ENCODE measurements around the gene MSX1. TPM values are rescaled to one million over a fixed set of nuclear protein-coding genes. Genes with fewer than 3 reads are reported as not detected.
A peak's percentile ranks its signal among the peaks of the same experiment; 100 is the strongest.

Gene MSX1
- total RNA-seq, 1 donor from 2014 or later: 2.9 TPM

GRCh38 chr4:4875611-4876010 is 16.1 kb downstream of the MSX1 start:
- Mint-ChIP-seq H3K27ac (no peak overlapping the region), H3K4me1 (ENCODE audit: low read depth) (no peaks in the 10 kb centered on the region), H3K9me3 (ENCODE audit: low read depth) (no peaks in the 10 kb centered on the region), H3K4me3 (ENCODE audit: low read depth) (no peak overlapping the region), H3K27me3 (peaks cover 82% of the 10 kb centered on the region), H3K36me3 (ENCODE audit: insufficient read depth) (no peaks in the 10 kb centered on the region)
- DNase-seq (ENCODE audit: low spot score, unreplicated experiment): no peak
- TF ChIP-seq, protein P1, sequence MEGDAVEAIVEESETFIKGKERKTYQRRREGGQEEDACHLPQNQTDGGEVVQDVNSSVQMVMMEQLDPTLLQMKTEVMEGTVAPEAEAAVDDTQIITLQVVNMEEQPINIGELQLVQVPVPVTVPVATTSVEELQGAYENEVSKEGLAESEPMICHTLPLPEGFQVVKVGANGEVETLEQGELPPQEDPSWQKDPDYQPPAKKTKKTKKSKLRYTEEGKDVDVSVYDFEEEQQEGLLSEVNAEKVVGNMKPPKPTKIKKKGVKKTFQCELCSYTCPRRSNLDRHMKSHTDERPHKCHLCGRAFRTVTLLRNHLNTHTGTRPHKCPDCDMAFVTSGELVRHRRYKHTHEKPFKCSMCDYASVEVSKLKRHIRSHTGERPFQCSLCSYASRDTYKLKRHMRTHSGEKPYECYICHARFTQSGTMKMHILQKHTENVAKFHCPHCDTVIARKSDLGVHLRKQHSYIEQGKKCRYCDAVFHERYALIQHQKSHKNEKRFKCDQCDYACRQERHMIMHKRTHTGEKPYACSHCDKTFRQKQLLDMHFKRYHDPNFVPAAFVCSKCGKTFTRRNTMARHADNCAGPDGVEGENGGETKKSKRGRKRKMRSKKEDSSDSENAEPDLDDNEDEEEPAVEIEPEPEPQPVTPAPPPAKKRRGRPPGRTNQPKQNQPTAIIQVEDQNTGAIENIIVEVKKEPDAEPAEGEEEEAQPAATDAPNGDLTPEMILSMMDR (IDR thresholded peaks at IDR 0.05; ENCODE audit: unreplicated experiment): no peak

- H3K4me3 Mint-ChIP-seq (ENCODE audit: low read depth): no peak overlapping the region
- H3K9me3 Mint-ChIP-seq (ENCODE audit: low read depth): no peaks in the 10 kb centered on the region
- H3K27ac Mint-ChIP-seq: no peak overlapping the region
- TF ChIP-seq, protein P1 (IDR thresholded peaks at IDR 0.05; ENCODE audit: unreplicated experiment): no peak
- peaks cover 90% of the 10 kb centered on the region for H3K27me3 Mint-ChIP-seq
- no peaks in the 10 kb centered on the region for H3K36me3 Mint-ChIP-seq (ENCODE audit: insufficient read depth)
- DNase-seq (ENCODE audit: low spot score, unreplicated experiment): no peak
- H3K4me1 Mint-ChIP-seq (ENCODE audit: low read depth): no peaks in the 10 kb centered on the region
These were observed 17.6 kb downstream of the MSX1 start for GRCh38 chr4:4876945-4877661.

DNA sequence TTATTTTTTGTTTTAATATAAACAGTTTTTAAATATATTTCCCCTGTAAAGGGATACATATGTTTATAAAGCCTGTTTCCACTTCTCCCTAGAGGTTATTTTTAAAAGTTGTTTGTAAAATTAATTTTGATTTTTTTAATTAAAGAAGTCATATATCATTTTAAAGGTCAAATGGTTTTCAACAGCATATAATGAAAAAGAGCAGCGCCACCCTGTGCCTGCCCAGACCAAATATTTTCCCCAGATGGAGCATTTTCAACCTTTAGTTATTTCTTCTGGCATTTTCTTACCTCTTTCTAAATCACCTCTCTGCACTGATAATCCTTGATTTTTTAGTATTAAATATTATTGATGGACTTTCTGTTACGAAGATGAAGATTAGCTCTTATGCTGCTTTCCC is 21.0 kb downstream of the MSX1 start:
- TF ChIP-seq, protein P1 (IDR thresholded peaks at IDR 0.05; ENCODE audit: unreplicated experiment): peak; percentile 25
- no peak overlapping the region for H3K4me3 Mint-ChIP-seq (ENCODE audit: low read depth)
- peaks cover 79% of the 10 kb centered on the region for H3K27me3 Mint-ChIP-seq

DNA sequence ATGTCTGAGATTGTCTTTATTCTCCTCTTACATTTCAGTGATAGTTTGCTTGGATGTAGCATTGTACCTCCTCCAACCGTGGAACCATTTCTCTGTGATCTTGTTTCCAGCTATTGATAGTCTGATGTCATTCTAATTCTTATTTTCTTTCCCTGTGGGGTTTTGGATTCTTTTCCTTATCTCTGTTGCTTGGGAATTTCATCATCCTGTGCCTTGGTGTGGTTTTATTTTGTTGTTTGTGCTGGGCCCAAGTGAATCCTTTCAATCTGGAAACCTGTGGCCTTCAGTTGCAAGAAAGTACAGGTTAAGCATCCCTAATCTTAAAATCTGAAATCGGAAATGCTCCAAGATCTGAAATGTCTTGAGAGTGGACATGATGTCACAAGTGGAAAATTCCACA is 22.0 kb downstream of the MSX1 start:
- no peak for DNase-seq (ENCODE audit: low spot score, unreplicated experiment)
- no peak overlapping the region for H3K27ac Mint-ChIP-seq

More for the DNA sequence above, 21.0 kb downstream of the MSX1 start:
- no peak overlapping the region for H3K27ac Mint-ChIP-seq
- no peaks in the 10 kb centered on the region for H3K36me3 Mint-ChIP-seq (ENCODE audit: insufficient read depth)
- no peaks in the 10 kb centered on the region for H3K9me3 Mint-ChIP-seq (ENCODE audit: low read depth)
- peaks cover 2% of the 10 kb centered on the region for H3K4me1 Mint-ChIP-seq (ENCODE audit: low read depth)
- DNase-seq (ENCODE audit: low spot score, unreplicated experiment): no peak

DNA sequence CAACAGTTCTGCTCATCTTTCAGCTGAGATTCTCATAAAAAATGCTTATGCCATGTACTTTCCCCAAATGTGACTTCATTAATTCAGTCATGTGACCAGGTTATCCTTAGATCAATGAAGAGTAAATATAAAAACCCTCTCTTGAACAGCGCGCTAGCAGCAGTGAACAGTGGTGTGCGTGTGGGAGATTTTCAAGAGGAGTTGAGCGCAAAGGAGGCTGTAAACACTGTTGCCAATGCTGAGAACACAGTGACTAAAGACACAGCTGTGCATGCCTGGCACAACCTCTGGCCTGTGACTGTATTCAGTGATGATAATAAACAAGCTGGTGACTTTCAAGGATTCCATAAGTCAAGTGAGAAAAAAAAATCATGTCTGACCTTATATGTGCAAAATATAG is 25.1 kb downstream of the MSX1 start:
- DNase-seq (ENCODE audit: low spot score, unreplicated experiment): no peak
- Mint-ChIP-seq H3K36me3 (ENCODE audit: insufficient read depth) (no peaks in the 10 kb centered on the region), H3K9me3 (ENCODE audit: low read depth) (no peaks in the 10 kb centered on the region), H3K4me3 (ENCODE audit: low read depth) (no peak overlapping the region), H3K27me3 (peaks cover 75% of the 10 kb centered on the region), H3K27ac (no peak overlapping the region), H3K4me1 (ENCODE audit: low read depth) (peaks cover 2% of the 10 kb centered on the region)
- TF ChIP-seq, protein P1 (IDR thresholded peaks at IDR 0.05; ENCODE audit: unreplicated experiment): no peak

More for the DNA sequence above, 22.0 kb downstream of the MSX1 start:
- Mint-ChIP-seq H3K27me3 (peaks cover 74% of the 10 kb centered on the region), H3K4me3 (ENCODE audit: low read depth) (no peak overlapping the region), H3K9me3 (ENCODE audit: low read depth) (no peaks in the 10 kb centered on the region), H3K4me1 (ENCODE audit: low read depth) (peaks cover 2% of the 10 kb centered on the region), H3K36me3 (ENCODE audit: insufficient read depth) (no peaks in the 10 kb centered on the region)
- TF ChIP-seq, protein P1 (IDR thresholded peaks at IDR 0.05; ENCODE audit: unreplicated experiment): no peak

Data from progenitor cell of endocrine pancreas (in vitro differentiated cells).